Astrocyte (in vitro differentiated cells and primary cell): ENCODE data around the gene ELMO1. TPM values are rescaled to one million over a fixed set of nuclear protein-coding genes. Genes with fewer than 3 reads are reported as not detected.

Source experiments
- DNase-seq: peaks from one replicate; pipeline ENCODE4 v3.0.0-alpha.2; 2010; ENCODE audit warnings: low read depth
- FAIRE-seq: peaks from 2 replicates; lab custom pipeline; 2011; peaks lifted over from hg19 to GRCh38; lab: Jason Lieb, UNC
- H2AFZ ChIP-seq: 2 replicates; pipeline ENCODE4 v1.6.0; 2012; ENCODE audit warnings: low read depth, low read length, inconsistent platforms
- H3K27ac ChIP-seq: 2 replicates; pipeline ENCODE4 v1.5.1; 2011; ENCODE audit warnings: low read depth, low read length, inconsistent platforms
- H3K27me3 ChIP-seq: 2 replicates; pipeline ENCODE4 v1.6.0; 2011; ENCODE audit warnings: low read length, inconsistent platforms; ENCODE audit not compliant: insufficient read depth
- H3K36me3 ChIP-seq: 2 replicates; pipeline ENCODE4 v1.5.1; 2011; ENCODE audit warnings: low read length, inconsistent platforms; ENCODE audit not compliant: insufficient read depth
- H3K4me1 ChIP-seq: 2 replicates; pipeline ENCODE4 v1.5.1; 2011; ENCODE audit warnings: low read length, inconsistent platforms; ENCODE audit not compliant: insufficient read depth
- H3K4me2 ChIP-seq: 2 replicates; pipeline ENCODE4 v1.6.0; 2012; ENCODE audit warnings: low read length, inconsistent platforms
- H3K4me3 ChIP-seq: 2 replicates; pipeline ENCODE4 v1.5.1; 2011; ENCODE audit warnings: low read depth, mild to moderate bottlenecking, low read length, inconsistent platforms; ENCODE audit not compliant: insufficient read depth
- H3K79me2 ChIP-seq: 2 replicates; pipeline ENCODE4 v1.6.0; 2012; ENCODE audit warnings: mild to moderate bottlenecking, low read length, inconsistent platforms; ENCODE audit not compliant: insufficient read depth
- H3K9ac ChIP-seq: 2 replicates; pipeline ENCODE4 v1.6.0; 2012; ENCODE audit warnings: mild to moderate bottlenecking, low read length, inconsistent platforms
- H3K9me3 ChIP-seq: 2 replicates; pipeline ENCODE4 v1.5.1; 2012; ENCODE audit warnings: low read depth, mild to moderate bottlenecking, low read length, inconsistent platforms; ENCODE audit not compliant: insufficient read depth
- H4K20me1 ChIP-seq: 2 replicates; pipeline ENCODE4 v1.6.0; 2012; ENCODE audit warnings: low read length, inconsistent platforms; ENCODE audit not compliant: insufficient read depth
- H3K27ac Mint-ChIP-seq: one replicate; pipeline ENCODE4 v1.8.0; 2021; ENCODE audit warnings: mild to moderate bottlenecking, mixed read lengths; ENCODE audit not compliant: unreplicated experiment
- H3K27me3 Mint-ChIP-seq: one replicate; pipeline ENCODE4 v1.8.0; 2021; ENCODE audit warnings: low read depth, mixed read lengths; ENCODE audit not compliant: unreplicated experiment
- H3K36me3 Mint-ChIP-seq: one replicate; pipeline ENCODE4 v1.8.0; 2021; ENCODE audit warnings: low read depth, mixed read lengths; ENCODE audit not compliant: unreplicated experiment
- H3K4me1 Mint-ChIP-seq: one replicate; pipeline ENCODE4 v1.8.0; 2021; ENCODE audit warnings: low read depth, mixed read lengths; ENCODE audit not compliant: unreplicated experiment
- H3K4me3 Mint-ChIP-seq: one replicate; pipeline ENCODE4 v1.8.0; 2021; ENCODE audit warnings: mild to moderate bottlenecking, moderate library complexity, mixed read lengths; ENCODE audit not compliant: unreplicated experiment
- H3K9me3 Mint-ChIP-seq: one replicate; pipeline ENCODE4 v1.8.0; 2021; ENCODE audit warnings: mild to moderate bottlenecking, mixed read lengths; ENCODE audit not compliant: unreplicated experiment
- EZH2 ChIP-seq: IDR thresholded peaks from 2 replicates; pipeline ENCODE4 v1.6.1; 2012; ENCODE audit warnings: mild to moderate bottlenecking, low read length, inconsistent platforms; ENCODE audit not compliant: insufficient read depth
- total RNA-seq: library from RNA; stranded (reverse); gene quantifications from 2 replicates; pipeline ENCODE4 v1.2.1, GENCODE V29; 2021
- TF ChIP-seq, protein P1 (sequence below): IDR thresholded peaks from 2 replicates; pipeline ENCODE4 v1.5.1; 2011; ENCODE audit warnings: low read depth, mild to moderate bottlenecking, inconsistent platforms, low read length, moderate library complexity; ENCODE audit not compliant: insufficient read depth

ELMO1 gene
- total RNA-seq, 1 donor from 2014 or later, result 20.4 TPM

DNA sequence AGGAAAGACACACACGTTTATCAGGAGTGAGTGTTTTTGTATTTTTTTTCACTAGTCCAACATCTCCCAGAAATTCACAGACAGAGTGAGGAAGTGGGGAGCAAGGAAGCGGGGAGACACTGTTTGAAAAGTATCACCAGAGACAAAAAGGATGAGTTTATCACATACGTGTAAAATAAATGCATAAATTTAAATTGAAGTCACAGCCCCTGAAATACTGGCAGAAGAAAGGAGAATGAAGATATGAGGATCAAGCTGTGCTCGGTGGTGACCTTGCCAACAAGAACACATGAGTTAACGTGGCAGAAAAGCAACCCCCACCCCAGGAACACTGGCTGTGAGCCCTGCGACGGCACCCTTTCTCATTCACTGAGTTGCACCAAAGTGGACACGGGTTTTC, 407.2 kb downstream of the ELMO1 start:
- Mint-ChIP-seq H3K4me3 (no peak overlapping the region), H3K4me1 (no peaks in the 10 kb centered on the region), H3K9me3 (peaks cover 7% of the 10 kb centered on the region), H3K27me3 (no peaks in the 10 kb centered on the region), H3K27ac (no peak overlapping the region), H3K36me3 (peaks cover 13% of the 10 kb centered on the region)
- Histone ChIP-seq H3K27ac (no peak overlapping the region), H3K9me3 (no peaks in the 10 kb centered on the region), H4K20me1 (no peaks in the 10 kb centered on the region), H3K4me2 (no peak overlapping the region), H3K36me3 (no peaks in the 10 kb centered on the region), H3K4me1 (no peaks in the 10 kb centered on the region), H3K79me2 (no peaks in the 10 kb centered on the region), H3K9ac (no peak overlapping the region), H2AFZ (no peak overlapping the region), H3K4me3 (no peak overlapping the region), H3K27me3 (no peaks in the 10 kb centered on the region)
- DNase-seq, result no peak
- TF ChIP-seq EZH2, result no peak
- TF ChIP-seq, protein P1, sequence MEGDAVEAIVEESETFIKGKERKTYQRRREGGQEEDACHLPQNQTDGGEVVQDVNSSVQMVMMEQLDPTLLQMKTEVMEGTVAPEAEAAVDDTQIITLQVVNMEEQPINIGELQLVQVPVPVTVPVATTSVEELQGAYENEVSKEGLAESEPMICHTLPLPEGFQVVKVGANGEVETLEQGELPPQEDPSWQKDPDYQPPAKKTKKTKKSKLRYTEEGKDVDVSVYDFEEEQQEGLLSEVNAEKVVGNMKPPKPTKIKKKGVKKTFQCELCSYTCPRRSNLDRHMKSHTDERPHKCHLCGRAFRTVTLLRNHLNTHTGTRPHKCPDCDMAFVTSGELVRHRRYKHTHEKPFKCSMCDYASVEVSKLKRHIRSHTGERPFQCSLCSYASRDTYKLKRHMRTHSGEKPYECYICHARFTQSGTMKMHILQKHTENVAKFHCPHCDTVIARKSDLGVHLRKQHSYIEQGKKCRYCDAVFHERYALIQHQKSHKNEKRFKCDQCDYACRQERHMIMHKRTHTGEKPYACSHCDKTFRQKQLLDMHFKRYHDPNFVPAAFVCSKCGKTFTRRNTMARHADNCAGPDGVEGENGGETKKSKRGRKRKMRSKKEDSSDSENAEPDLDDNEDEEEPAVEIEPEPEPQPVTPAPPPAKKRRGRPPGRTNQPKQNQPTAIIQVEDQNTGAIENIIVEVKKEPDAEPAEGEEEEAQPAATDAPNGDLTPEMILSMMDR, result no peak
- no peak for FAIRE-seq

DNA sequence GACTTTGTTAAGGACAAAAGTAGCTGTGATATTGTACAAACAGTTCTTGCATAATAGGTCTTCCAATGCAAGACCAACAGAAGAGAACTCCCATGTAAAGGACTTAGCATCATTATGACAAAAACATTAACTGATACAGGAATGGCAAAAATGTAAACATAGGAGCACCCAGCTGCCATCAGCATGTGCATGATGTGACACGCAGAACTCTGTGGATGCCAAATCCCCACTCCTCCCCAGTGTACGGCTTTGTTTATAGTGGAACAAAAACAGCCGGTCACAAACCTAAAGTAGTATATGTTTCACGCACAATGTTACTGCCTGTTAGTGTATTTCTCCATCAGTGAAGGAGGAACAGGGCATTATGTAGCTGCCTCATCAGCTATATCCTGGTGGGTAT, 408.3 kb downstream of the ELMO1 start:
- Mint-ChIP-seq H3K9me3 (peaks cover 7% of the 10 kb centered on the region), H3K36me3 (peaks cover 13% of the 10 kb centered on the region), H3K27ac (no peak overlapping the region), H3K27me3 (no peaks in the 10 kb centered on the region), H3K4me1 (no peaks in the 10 kb centered on the region), H3K4me3 (no peak overlapping the region)
- H4K20me1 ChIP-seq, result no peaks in the 10 kb centered on the region
- FAIRE-seq (no peak), DNase-seq (no peak)
- no peak overlapping the region for H3K27ac ChIP-seq
- H3K27me3 ChIP-seq, result no peaks in the 10 kb centered on the region
- H3K4me1 ChIP-seq, result no peaks in the 10 kb centered on the region
- no peak overlapping the region for H3K4me2 ChIP-seq
- TF ChIP-seq, protein P1, result no peak
- no peak for TF ChIP-seq EZH2
- H3K36me3 ChIP-seq, result no peaks in the 10 kb centered on the region
- no peak overlapping the region for H3K4me3 ChIP-seq
- H3K79me2 ChIP-seq, result no peaks in the 10 kb centered on the region
- no peak overlapping the region for H3K9ac ChIP-seq
- no peaks in the 10 kb centered on the region for H3K9me3 ChIP-seq
- H2AFZ ChIP-seq, result no peak overlapping the region

- no peak overlapping the region for H3K4me3 Mint-ChIP-seq
- no peak overlapping the region for H3K4me3 ChIP-seq
Observed at GRCh38 chr7:37039131-37039749, 409.4 kb downstream of the ELMO1 start.

More at GRCh38 chr7:37039131-37039749, 409.4 kb downstream of the ELMO1 start:
- Mint-ChIP-seq H3K36me3 (peaks cover 15% of the 10 kb centered on the region), H3K4me1 (no peaks in the 10 kb centered on the region), H3K9me3 (peaks cover 7% of the 10 kb centered on the region), H3K27me3 (no peaks in the 10 kb centered on the region), H3K27ac (no peak overlapping the region)
- TF ChIP-seq EZH2, result no peak
- TF ChIP-seq, protein P1, result no peak
- no peaks in the 10 kb centered on the region for H3K4me1 ChIP-seq
- no peak overlapping the region for H3K9ac ChIP-seq
- DNase-seq, result no peak
- H3K9me3 ChIP-seq, result no peaks in the 10 kb centered on the region
- no peaks in the 10 kb centered on the region for H3K79me2 ChIP-seq
- FAIRE-seq, result no peak
- no peak overlapping the region for H3K27ac ChIP-seq
- H3K4me2 ChIP-seq, result no peak overlapping the region
- H4K20me1 ChIP-seq, result no peaks in the 10 kb centered on the region
- H3K36me3 ChIP-seq, result no peaks in the 10 kb centered on the region
- H3K27me3 ChIP-seq, result no peaks in the 10 kb centered on the region
- H2AFZ ChIP-seq, result no peak overlapping the region
